SK-N-SH (cell line): ENCODE data around the gene C1orf210. TPM values are rescaled to one million over a fixed set of nuclear protein-coding genes. Genes with fewer than 3 reads are reported as not detected.

Source experiments
- CTCF ChIA-PET: fragments of 300-600, 350-600 bp; formaldehyde crosslinking; extraction: SDS; loops from one replicate; lab custom pipeline; 2021; lab: Yijun Ruan, JAX
- POLR2A ChIA-PET: fragments of 350-600 bp; sonication (Branson Sonifier 250); formaldehyde crosslinking; extraction: SDS; loops from one replicate; lab custom pipeline; 2020; ENCODE audit warnings: antibody characterized with exemption, inconsistent platforms; lab: Yijun Ruan, JAX
- DNase-seq: peaks from one replicate; pipeline ENCODE4 v3.0.0; 2012
- H2AFZ ChIP-seq: fragments of 200-600 bp; sonication (generic); 2 replicates; pipeline ENCODE4 v1.8.1; 2016; ENCODE audit warnings: antibody characterized with exemption, mild to moderate bottlenecking, low read depth
- H3F3A ChIP-seq: fragments of 200-600 bp; sonication (generic); replicated peaks from 2 replicates; pipeline ENCODE3; 2016; ENCODE audit warnings: antibody characterized with exemption, mild to moderate bottlenecking; ENCODE audit not compliant: insufficient read depth
- H3K27ac ChIP-seq, 2 experiments: fragments of 200-500 bp in 1 of 2; fragments of 200-600 bp in 1 of 2; sonication (Bioruptor generic) in 1 of 2; sonication (generic), shearing (Covaris generic) in 1 of 2; 2 replicates each; pipeline versions ENCODE4 v1.5.1 to v1.6.1; 2014 to 2016; ENCODE audit warnings: low read depth in 2 of 2, inconsistent platforms in 1 of 2, low read length in 1 of 2, mild to moderate bottlenecking in 1 of 2, mixed read lengths in 1 of 2
- H3K27me3 ChIP-seq: fragments of 200-600 bp; sonication (generic), shearing (Covaris generic); 2 replicates; pipeline ENCODE4 v1.6.1; 2016; ENCODE audit warnings: mixed run types; ENCODE audit not compliant: insufficient read depth
- H3K36me3 ChIP-seq, 2 experiments: fragments of 200-500 bp in 1 of 2; fragments of 200-600 bp in 1 of 2; sonication (Bioruptor generic) in 1 of 2; sonication (generic) in 1 of 2; replicated peaks in 1 of 2; 2 replicates each; pipeline versions ENCODE3 to v1.5.1; 2014 to 2016; ENCODE audit warnings: low read length in 1 of 2, mild to moderate bottlenecking in 1 of 2; ENCODE audit not compliant: insufficient read depth in 2 of 2, control insufficient read depth in 1 of 2
- H3K4me1 ChIP-seq, 2 experiments: fragments of 200-500 bp in 1 of 2; fragments of 200-600 bp in 1 of 2; sonication (Bioruptor generic) in 1 of 2; sonication (generic), shearing (Covaris generic) in 1 of 2; 2 replicates each; pipeline versions ENCODE4 v1.5.1 to v1.6.1; 2014 to 2016; ENCODE audit warnings: low read depth in 1 of 2, low read length in 1 of 2, mixed run types in 1 of 2; ENCODE audit not compliant: insufficient read depth in 2 of 2, control insufficient read depth in 1 of 2
- H3K4me2 ChIP-seq: fragments of 200-600 bp; sonication (generic), shearing (Covaris generic); 2 replicates; pipeline ENCODE4 v1.6.1; 2017; ENCODE audit warnings: mixed run types
- H3K4me3 ChIP-seq, 2 experiments: fragments of 200-500 bp in 1 of 2; fragments of 200-600 bp in 1 of 2; sonication (Bioruptor generic) in 1 of 2; sonication (generic), shearing (Covaris generic) in 1 of 2; 2 replicates each; pipeline versions ENCODE4 v1.5.1 to v1.8.1; 2014 to 2016; ENCODE audit warnings: low read depth in 2 of 2, inconsistent platforms in 1 of 2, low read length in 1 of 2, mild to moderate bottlenecking in 1 of 2, mixed read lengths in 1 of 2, moderate library complexity in 1 of 2
- H3K79me2 ChIP-seq: fragments of 200-600 bp; sonication (generic); 2 replicates; pipeline ENCODE4 v1.8.1; 2017; ENCODE audit warnings: mild to moderate bottlenecking; ENCODE audit not compliant: insufficient read depth
- H3K9ac ChIP-seq: fragments of 200-600 bp; sonication (generic); 2 replicates; pipeline ENCODE4 v1.6.1; 2017; ENCODE audit warnings: mixed run types
- H3K9me2 ChIP-seq: fragments of 200-600 bp; sonication (generic); 2 replicates; pipeline ENCODE4 v1.6.1; 2017; ENCODE audit warnings: mixed run types
- H3K9me3 ChIP-seq: fragments of 200-600 bp; sonication (generic); 2 replicates; pipeline ENCODE4 v1.6.1; 2017; ENCODE audit warnings: mixed run types, mild to moderate bottlenecking, moderate library complexity
- H4K20me1 ChIP-seq: fragments of 200-600 bp; sonication (generic); 2 replicates; pipeline ENCODE4 v1.6.1; 2017; ENCODE audit warnings: mild to moderate bottlenecking, mixed run types; ENCODE audit not compliant: insufficient read depth
- ELF1 ChIP-seq: IDR thresholded peaks from 2 replicates; pipeline ENCODE4 v1.4.0; 2012
- FOXJ3 ChIP-seq: sonication (generic); formaldehyde crosslinking; IDR thresholded peaks from 2 replicates; pipeline ENCODE4 v1.5.1; 2020; ENCODE audit warnings: mild to moderate bottlenecking, missing genetic modification reagents
- MXI1 ChIP-seq: IDR thresholded peaks from 2 replicates; pipeline ENCODE4 v1.6.1; 2012; ENCODE audit warnings: mild to moderate bottlenecking, low read depth, low read length, improper control_type of control experiment
- NFIC ChIP-seq: IDR thresholded peaks from 2 replicates; pipeline ENCODE4 v1.4.0; 2012; ENCODE audit warnings: borderline replicate concordance
- NRF1 ChIP-seq: IDR thresholded peaks from 2 replicates; pipeline ENCODE4 v1.6.1; 2012; ENCODE audit warnings: low read depth, mild to moderate bottlenecking, low read length
- POLR2AphosphoS5 ChIP-seq: IDR thresholded peaks from 2 replicates; pipeline ENCODE4 v1.6.1; 2012; ENCODE audit warnings: low read depth, low read length
- REST ChIP-seq: IDR thresholded peaks from 2 replicates; pipeline ENCODE4 v1.6.1; 2012; ENCODE audit warnings: mild to moderate bottlenecking, low read depth, low read length, moderate library complexity
- RFX5 ChIP-seq: IDR thresholded peaks from 2 replicates; pipeline ENCODE4 v1.6.1; 2012; ENCODE audit warnings: mild to moderate bottlenecking, improper control_type of control experiment, low read length
- SIN3A ChIP-seq: IDR thresholded peaks from 2 replicates; pipeline ENCODE4 v1.6.1; 2012; ENCODE audit warnings: low read depth, mild to moderate bottlenecking, low read length, moderate library complexity, borderline replicate concordance
- TAF1 ChIP-seq: IDR thresholded peaks from 2 replicates; pipeline ENCODE4 v1.6.1; 2012; ENCODE audit warnings: low read depth, mild to moderate bottlenecking, low read length, moderate library complexity, borderline replicate concordance
- TCF12 ChIP-seq: IDR thresholded peaks from 2 replicates; pipeline ENCODE4 v1.4.0; 2012
- TEAD4 ChIP-seq: IDR thresholded peaks from 2 replicates; pipeline ENCODE4 v1.4.0; 2012; ENCODE audit warnings: mild to moderate bottlenecking, borderline replicate concordance; ENCODE audit not compliant: insufficient read depth
- YY1 ChIP-seq: IDR thresholded peaks from 2 replicates; pipeline ENCODE4 v1.4.0; 2012; ENCODE audit warnings: low read depth, mild to moderate bottlenecking
- ZBTB33 ChIP-seq: IDR thresholded peaks from 2 replicates; pipeline ENCODE4 v1.4.0; 2012; ENCODE audit warnings: low read depth, borderline replicate concordance
- WGBS: methylation state at CpG from one replicate; pipeline ENCODE4 v1.1.6; 2017; ENCODE audit warnings: low lambda C conversion rate; 5-methylcytosine and 5-hydroxymethylcytosine counted together
- polyA plus RNA-seq, 3 experiments: library from polyadenylated mRNA; depleted of rRNA; stranded (reverse); fragments of >200 nt; gene quantifications; 2 replicates each; pipeline ENCODE4 v1.2.3, GENCODE V29; 2012
- TF ChIP-seq, protein P1 (sequence below): fragments of 150-350 bp; IDR thresholded peaks from 2 replicates; pipeline ENCODE4 v1.6.1; 2016; ENCODE audit warnings: mild to moderate bottlenecking, low read depth, low read length
- TF ChIP-seq, protein P2 (sequence below): fragments of 150-350 bp; IDR thresholded peaks from 2 replicates; pipeline ENCODE4 v1.6.1; 2017; ENCODE audit warnings: antibody characterized with exemption, low read length, low read depth, borderline replicate concordance
- TF ChIP-seq, protein P3 (sequence below): IDR thresholded peaks from 2 replicates; pipeline ENCODE4 v1.4.0; 2012; ENCODE audit warnings: low read depth, borderline replicate concordance

C1orf210 gene
- polyA plus RNA-seq, 1 of the 3 experiments (the other 2 are of a cell fraction): not detected

GRCh38 chr1:43275826-43276620, 9.4 kb downstream of the C1orf210 start:
- Histone ChIP-seq H3K27ac (no peak overlapping the region), H3K36me3 (no peaks in the 10 kb centered on the region), H2AFZ (no peak overlapping the region), H3K4me3 (no peak overlapping the region), H3K9ac (no peak overlapping the region), H3K79me2 (no peaks in the 10 kb centered on the region), H3K4me1 (no peaks in the 10 kb centered on the region; a peak in 1 of 4 replicates), H3F3A (no peaks in the 10 kb centered on the region), H4K20me1 (no peaks in the 10 kb centered on the region), H3K4me2 (no peak overlapping the region), H3K9me3 (no peaks in the 10 kb centered on the region), H3K27me3 (peaks cover 11% of the 10 kb centered on the region; the same call in 1 of the 2 replicates), H3K9me2 (no peaks in the 10 kb centered on the region)
- no peak for DNase-seq
- 51% methylated on average over 9 of the region's 12 CpGs for WGBS
- TF ChIP-seq TCF12: no peak
- no peak for TF ChIP-seq YY1
- TF ChIP-seq MXI1: no peak
- TF ChIP-seq, protein P1, sequence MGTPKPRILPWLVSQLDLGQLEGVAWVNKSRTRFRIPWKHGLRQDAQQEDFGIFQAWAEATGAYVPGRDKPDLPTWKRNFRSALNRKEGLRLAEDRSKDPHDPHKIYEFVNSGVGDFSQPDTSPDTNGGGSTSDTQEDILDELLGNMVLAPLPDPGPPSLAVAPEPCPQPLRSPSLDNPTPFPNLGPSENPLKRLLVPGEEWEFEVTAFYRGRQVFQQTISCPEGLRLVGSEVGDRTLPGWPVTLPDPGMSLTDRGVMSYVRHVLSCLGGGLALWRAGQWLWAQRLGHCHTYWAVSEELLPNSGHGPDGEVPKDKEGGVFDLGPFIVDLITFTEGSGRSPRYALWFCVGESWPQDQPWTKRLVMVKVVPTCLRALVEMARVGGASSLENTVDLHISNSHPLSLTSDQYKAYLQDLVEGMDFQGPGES: no peak
- TF ChIP-seq FOXJ3 (CRISPR knock-in tag): no peak
- no peak for TF ChIP-seq ZBTB33
- no peak for TF ChIP-seq ELF1
- TF ChIP-seq REST: no peak
- no peak for TF ChIP-seq POLR2AphosphoS5
- TF ChIP-seq NFIC: no peak
- TF ChIP-seq, protein P2, sequence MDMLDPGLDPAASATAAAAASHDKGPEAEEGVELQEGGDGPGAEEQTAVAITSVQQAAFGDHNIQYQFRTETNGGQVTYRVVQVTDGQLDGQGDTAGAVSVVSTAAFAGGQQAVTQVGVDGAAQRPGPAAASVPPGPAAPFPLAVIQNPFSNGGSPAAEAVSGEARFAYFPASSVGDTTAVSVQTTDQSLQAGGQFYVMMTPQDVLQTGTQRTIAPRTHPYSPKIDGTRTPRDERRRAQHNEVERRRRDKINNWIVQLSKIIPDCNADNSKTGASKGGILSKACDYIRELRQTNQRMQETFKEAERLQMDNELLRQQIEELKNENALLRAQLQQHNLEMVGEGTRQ: no peak
- TF ChIP-seq NRF1: no peak
- TF ChIP-seq, protein P3, sequence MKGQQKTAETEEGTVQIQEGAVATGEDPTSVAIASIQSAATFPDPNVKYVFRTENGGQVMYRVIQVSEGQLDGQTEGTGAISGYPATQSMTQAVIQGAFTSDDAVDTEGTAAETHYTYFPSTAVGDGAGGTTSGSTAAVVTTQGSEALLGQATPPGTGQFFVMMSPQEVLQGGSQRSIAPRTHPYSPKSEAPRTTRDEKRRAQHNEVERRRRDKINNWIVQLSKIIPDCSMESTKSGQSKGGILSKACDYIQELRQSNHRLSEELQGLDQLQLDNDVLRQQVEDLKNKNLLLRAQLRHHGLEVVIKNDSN: no peak
- TF ChIP-seq TEAD4: no peak
- no peak for TF ChIP-seq SIN3A
- TF ChIP-seq TAF1: no peak
- TF ChIP-seq RFX5: no peak
- POLR2A ChIA-PET: no interaction called here
- CTCF ChIA-PET: interaction anchor here (1.9 kb wide), 1 partner anchor 13 kb away, joined by 5 read pairs; no protein-coding TSS in a partner anchor
